H1 (cell line): Measurements from ENCODE around the gene TRIM41. TPM values are rescaled to one million over a fixed set of nuclear protein-coding genes. Genes with fewer than 3 reads are reported as not detected.

ENCODE experiments used
- ASH2L ChIP-seq: fragments of 200-600, 300-600 bp; sonication (generic); IDR thresholded peaks from one replicate; pipeline ENCODE4 v1.7.1; 2017; ENCODE audit warnings: low read length
- BCL11A ChIP-seq, 2 experiments: IDR thresholded peaks; one replicate each; pipeline ENCODE4 v1.6.1; 2011; ENCODE audit warnings: low read depth in 2 of 2, low read length in 2 of 2, mild to moderate bottlenecking in 2 of 2
- BRCA1 ChIP-seq: IDR thresholded peaks from 2 replicates; pipeline ENCODE4 v1.6.1; 2012; ENCODE audit warnings: low read depth, low read length, improper control_type of control experiment
- CBX8 ChIP-seq: fragments of 300-800, 300-1000 bp; sonication (generic); IDR thresholded peaks from 2 replicates; pipeline ENCODE4 v1.7.1; 2016; ENCODE audit warnings: low read depth, low read length, borderline replicate concordance
- CHD2 ChIP-seq: IDR thresholded peaks from 2 replicates; pipeline ENCODE4 v1.6.1; 2012; ENCODE audit warnings: low read length, improper control_type of control experiment
- CREB1 ChIP-seq: IDR thresholded peaks from 2 replicates; pipeline ENCODE4 v1.6.1; 2012; ENCODE audit warnings: inconsistent platforms
- E2F6 ChIP-seq: IDR thresholded peaks from 2 replicates; pipeline ENCODE4 v1.6.1; 2012; ENCODE audit warnings: inconsistent platforms
- EGR1 ChIP-seq: IDR thresholded peaks from 2 replicates; pipeline ENCODE4 v1.6.1; 2011; ENCODE audit warnings: low read depth, low read length, borderline replicate concordance
- HDAC2 ChIP-seq, 2 experiments: fragments of 300-600 bp in 1 of 2; sonication (generic) in 1 of 2; IDR thresholded peaks; 2 replicates each; pipeline ENCODE4 v1.6.1; 2011 to 2012; ENCODE audit warnings: low read depth in 2 of 2, low read length in 2 of 2, mild to moderate bottlenecking in 2 of 2, moderate library complexity in 2 of 2, borderline replicate concordance in 1 of 2, inconsistent platforms in 1 of 2
- HDAC6 ChIP-seq: IDR thresholded peaks from one replicate; pipeline ENCODE4 v1.7.1; 2012; ENCODE audit warnings: low read depth, mild to moderate bottlenecking, inconsistent platforms, low read length, moderate library complexity
- JUND ChIP-seq: IDR thresholded peaks from 2 replicates; pipeline ENCODE4 v1.6.1; 2011; ENCODE audit warnings: mild to moderate bottlenecking, improper control_type of control experiment, low read length
- KDM1A ChIP-seq: fragments of 200-600, 300-600 bp; sonication (generic); IDR thresholded peaks from 2 replicates; pipeline ENCODE4 v1.7.1; 2016; ENCODE audit warnings: mild to moderate bottlenecking, low read length, borderline replicate concordance
- MAFK ChIP-seq: IDR thresholded peaks from 2 replicates; pipeline ENCODE4 v1.6.1; 2012; ENCODE audit warnings: low read depth, mild to moderate bottlenecking, improper control_type of control experiment, low read length
- MAX ChIP-seq: IDR thresholded peaks from 2 replicates; pipeline ENCODE4 v1.6.1; 2012; ENCODE audit warnings: inconsistent platforms
- NANOG ChIP-seq: IDR thresholded peaks from 2 replicates; pipeline ENCODE4 v1.6.1; 2011; ENCODE audit warnings: low read length, low read depth, mild to moderate bottlenecking, inconsistent platforms; ENCODE audit not compliant: insufficient read depth, poor library complexity, severe bottlenecking
- NRF1 ChIP-seq: IDR thresholded peaks from 2 replicates; pipeline ENCODE4 v1.6.1; 2011; ENCODE audit warnings: mild to moderate bottlenecking, low read depth, low read length, improper control_type of control experiment
- POLR2AphosphoS5 ChIP-seq: IDR thresholded peaks from 2 replicates; pipeline ENCODE4 v1.6.1; 2011; ENCODE audit warnings: low read depth, low read length
- POU5F1 ChIP-seq: IDR thresholded peaks from 2 replicates; pipeline ENCODE4 v1.6.1; 2011; ENCODE audit warnings: low read depth, mild to moderate bottlenecking, low read length, moderate library complexity
- SIN3A ChIP-seq, 2 experiments: IDR thresholded peaks in 1 of 2; conservative IDR thresholded peaks in 1 of 2; 2 replicates each; pipeline ENCODE4 v1.6.1; 2011 to 2012; ENCODE audit warnings: low read length in 2 of 2, improper control_type of control experiment in 1 of 2, low read depth in 1 of 2, mild to moderate bottlenecking in 1 of 2
- SIX5 ChIP-seq: IDR thresholded peaks from 2 replicates; pipeline ENCODE4 v1.6.1; 2011; ENCODE audit warnings: mild to moderate bottlenecking, low read depth, low read length
- SP1 ChIP-seq: IDR thresholded peaks from 2 replicates; pipeline ENCODE4 v1.6.1; 2011; ENCODE audit warnings: low read depth, low read length
- SP2 ChIP-seq: IDR thresholded peaks from 2 replicates; pipeline ENCODE4 v1.6.1; 2012; ENCODE audit warnings: mild to moderate bottlenecking, low read length, inconsistent platforms
- SRF ChIP-seq: IDR thresholded peaks from 2 replicates; pipeline ENCODE4 v1.6.1; 2011; ENCODE audit warnings: mild to moderate bottlenecking, low read depth, low read length, moderate library complexity
- polyA plus RNA-seq, 7 experiments: library from polyadenylated mRNA; depleted of rRNA in 3 of 7; stranded (reverse) in 5 of 7; unstranded in 2 of 7; fragments of >200 nt in 5 of 7; fragments of 200-250 nt in 2 of 7; gene quantifications; 1 replicate in 5 of 7; 2 replicates in 1 of 7; 4 replicates in 1 of 7; pipeline versions ENCODE4 v1.2.1 to v1.2.3, GENCODE V29; 2011 to 2013; ENCODE audit warnings: missing spikeins in 2 of 7, mixed read lengths in 2 of 7
- total RNA-seq: library from RNA; stranded (reverse); fragmentation: NEBNext Ultra II Directional; extraction: Animal tissue kit (Norgen Biotek cat#: 25700); gene quantifications from 2 replicates; pipeline ENCODE4 v1.2.1, GENCODE V29; 2021
- TF ChIP-seq, protein P1 (sequence below): IDR thresholded peaks from 2 replicates; pipeline ENCODE4 v1.6.1; 2011; ENCODE audit warnings: low read depth, mild to moderate bottlenecking, low read length; ENCODE audit not compliant: insufficient read depth

Gene TRIM41
- total and polyA plus RNA-seq, 2 of the 8 experiments (the other 6 are each of a cell fraction or from before 2014, with no cell fraction given): 12.9 to 21.6 TPM

DNA sequence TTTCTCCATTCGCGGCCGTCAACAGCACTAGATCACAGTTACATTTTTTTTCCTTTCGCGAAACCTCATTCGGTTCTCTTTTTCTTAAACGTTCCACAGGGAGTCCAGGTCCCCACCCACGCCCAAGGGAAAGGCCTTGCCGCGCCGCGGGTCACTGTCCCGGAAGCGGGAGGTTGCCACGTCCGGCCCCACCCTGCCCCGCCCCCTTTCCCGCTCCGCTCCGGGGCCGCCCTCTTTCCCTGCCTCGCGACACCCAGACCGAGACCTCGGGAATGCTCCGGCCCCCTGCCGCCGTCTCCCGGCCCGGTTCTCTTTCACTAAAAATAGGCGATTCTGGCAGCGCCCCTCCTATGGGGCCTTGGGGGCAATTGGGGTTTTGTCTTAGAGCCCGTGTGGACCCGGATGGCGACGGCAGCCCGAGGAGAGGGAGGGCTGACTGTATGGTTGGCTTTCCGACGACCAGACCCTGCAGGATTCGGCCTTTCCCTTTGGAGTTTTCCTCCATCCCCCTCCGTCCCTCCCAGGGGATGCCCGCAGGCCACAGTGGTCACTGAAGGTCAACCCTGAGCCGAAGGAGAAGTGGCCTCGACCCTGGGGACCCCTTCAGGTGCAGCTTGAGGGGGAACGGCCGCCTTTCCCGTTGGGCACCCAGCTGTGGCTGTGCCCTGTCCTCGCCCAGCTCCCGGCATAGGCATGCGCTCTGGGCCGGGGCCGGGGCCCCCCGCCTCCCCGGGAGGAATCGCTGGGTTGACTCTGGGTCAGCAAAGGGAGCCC, 23.4 kb downstream of the TRIM41 start (continued):
- TF ChIP-seq E2F6: peak; percentile 39; the same call in 1 of the 2 replicates
- no peak for TF ChIP-seq MAFK
- TF ChIP-seq CBX8: no peak
- no peak for TF ChIP-seq SRF
- peak in 1 of 2 experiments; percentile 48; a peak in 1 of 4 replicates for TF ChIP-seq SIN3A (conservative IDR thresholded peaks at IDR 0.05 in 1 of 2, IDR thresholded peaks at IDR 0.05 in 1 of 2; ENCODE audit: low read depth in 1 of 2, low read length in 2 of 2)
- TF ChIP-seq ASH2L: peak; percentile 41
- TF ChIP-seq EGR1: peak; percentile 52; the same call in 1 of the 2 replicates
- no peak for TF ChIP-seq JUND
- peak; percentile 80 for TF ChIP-seq BRCA1
- no peak for TF ChIP-seq BCL11A (IDR thresholded peaks at IDR 0.05; ENCODE audit: low read depth in 2 of 2, low read length in 2 of 2)
- TF ChIP-seq KDM1A: no peak
- TF ChIP-seq NANOG: no peak
- no peak for TF ChIP-seq HDAC6
- peak; percentile 52 for TF ChIP-seq MAX
- TF ChIP-seq SP2: no peak
- TF ChIP-seq CREB1: no peak
- TF ChIP-seq SIX5: no peak
- peak; percentile 20 for TF ChIP-seq POLR2AphosphoS5
- no peak for TF ChIP-seq POU5F1
- TF ChIP-seq, protein P1, sequence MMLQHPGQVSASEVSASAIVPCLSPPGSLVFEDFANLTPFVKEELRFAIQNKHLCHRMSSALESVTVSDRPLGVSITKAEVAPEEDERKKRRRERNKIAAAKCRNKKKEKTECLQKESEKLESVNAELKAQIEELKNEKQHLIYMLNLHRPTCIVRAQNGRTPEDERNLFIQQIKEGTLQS: no peak
- 0 out of 2 replicates have a peak, but pooled peaks have one; percentile 21 for TF ChIP-seq NRF1
- no peak for TF ChIP-seq SP1
- no peak for TF ChIP-seq HDAC2 (IDR thresholded peaks at IDR 0.05; ENCODE audit: borderline replicate concordance in 1 of 2, low read depth in 2 of 2, low read length in 2 of 2)
- TF ChIP-seq CHD2: peak; percentile 93
